ENCODE data around the gene UTP15.

The UTP15 gene

GRCh38 chr5:73603998-73604397, 38.5 kb downstream of the UTP15 start:
- Histone ChIP-seq H3K27me3 (no peaks in the 10 kb centered on the region), H3K36me3 (no peaks in the 10 kb centered on the region), H3K27ac (no peak overlapping the region), H3K9me3 (no peaks in the 10 kb centered on the region), H3K4me3 (no peak overlapping the region), H3K4me1 (no peaks in the 10 kb centered on the region)
- TF ChIP-seq, protein P1, sequence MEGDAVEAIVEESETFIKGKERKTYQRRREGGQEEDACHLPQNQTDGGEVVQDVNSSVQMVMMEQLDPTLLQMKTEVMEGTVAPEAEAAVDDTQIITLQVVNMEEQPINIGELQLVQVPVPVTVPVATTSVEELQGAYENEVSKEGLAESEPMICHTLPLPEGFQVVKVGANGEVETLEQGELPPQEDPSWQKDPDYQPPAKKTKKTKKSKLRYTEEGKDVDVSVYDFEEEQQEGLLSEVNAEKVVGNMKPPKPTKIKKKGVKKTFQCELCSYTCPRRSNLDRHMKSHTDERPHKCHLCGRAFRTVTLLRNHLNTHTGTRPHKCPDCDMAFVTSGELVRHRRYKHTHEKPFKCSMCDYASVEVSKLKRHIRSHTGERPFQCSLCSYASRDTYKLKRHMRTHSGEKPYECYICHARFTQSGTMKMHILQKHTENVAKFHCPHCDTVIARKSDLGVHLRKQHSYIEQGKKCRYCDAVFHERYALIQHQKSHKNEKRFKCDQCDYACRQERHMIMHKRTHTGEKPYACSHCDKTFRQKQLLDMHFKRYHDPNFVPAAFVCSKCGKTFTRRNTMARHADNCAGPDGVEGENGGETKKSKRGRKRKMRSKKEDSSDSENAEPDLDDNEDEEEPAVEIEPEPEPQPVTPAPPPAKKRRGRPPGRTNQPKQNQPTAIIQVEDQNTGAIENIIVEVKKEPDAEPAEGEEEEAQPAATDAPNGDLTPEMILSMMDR (IDR thresholded peaks at IDR 0.05), result no peak
- intact Hi-C loops (cut with DNase I; ENCODE audit: low total_unique reads), result no loop called here
- no peak for DNase-seq

GRCh38 chr5:73605223-73606087, 39.9 kb downstream of the UTP15 start:
- H3K27ac ChIP-seq, result no peak overlapping the region
- DNase-seq, result no peak

GRCh38 chr5:73606206-73606753, 40.7 kb downstream of the UTP15 start:
- DNase-seq, result no peak

More at GRCh38 chr5:73605223-73606087, 39.9 kb downstream of the UTP15 start:
- no peaks in the 10 kb centered on the region for H3K27me3 ChIP-seq
- H3K9me3 ChIP-seq, result no peaks in the 10 kb centered on the region
- no peak overlapping the region for H3K4me3 ChIP-seq
- H3K4me1 ChIP-seq, result no peaks in the 10 kb centered on the region
- H3K36me3 ChIP-seq, result no peaks in the 10 kb centered on the region
- intact Hi-C loops (cut with DNase I; ENCODE audit: low total_unique reads), result no loop called here
- TF ChIP-seq, protein P1 (IDR thresholded peaks at IDR 0.05), result no peak

GRCh38 chr5:73607228-73607627, 41.7 kb downstream of the UTP15 start:
- Histone ChIP-seq H3K4me3 (no peak overlapping the region), H3K4me1 (no peaks in the 10 kb centered on the region), H3K27ac (no peak overlapping the region), H3K27me3 (peaks cover 0 to 7% of the 10 kb centered on the region in 2 donors), H3K9me3 (no peaks in the 10 kb centered on the region), H3K36me3 (no peaks in the 10 kb centered on the region)
- TF ChIP-seq, protein P1 (IDR thresholded peaks at IDR 0.05), result no peak
- no peak for DNase-seq
- intact Hi-C loops (cut with DNase I; ENCODE audit: low total_unique reads), result no loop called here

More at GRCh38 chr5:73606206-73606753, 40.7 kb downstream of the UTP15 start:
- Histone ChIP-seq H3K27ac (no peak overlapping the region), H3K36me3 (no peaks in the 10 kb centered on the region), H3K27me3 (peaks cover 0 to 5% of the 10 kb centered on the region in 2 donors), H3K4me1 (no peaks in the 10 kb centered on the region), H3K9me3 (no peaks in the 10 kb centered on the region), H3K4me3 (no peak overlapping the region)
- TF ChIP-seq, protein P1 (IDR thresholded peaks at IDR 0.05), result no peak
- intact Hi-C loops (cut with DNase I; ENCODE audit: low total_unique reads), result no loop called here

GRCh38 chr5:73612799-73613198, 47.3 kb downstream of the UTP15 start:
- Histone ChIP-seq H3K9me3 (no peaks in the 10 kb centered on the region), H3K27ac (no peak overlapping the region), H3K36me3 (no peaks in the 10 kb centered on the region), H3K27me3 (peaks cover 0 to 7% of the 10 kb centered on the region in 2 donors), H3K4me3 (no peak overlapping the region), H3K4me1 (no peaks in the 10 kb centered on the region)
- intact Hi-C loops (cut with DNase I; ENCODE audit: low total_unique reads), result no loop called here
- TF ChIP-seq, protein P1 (IDR thresholded peaks at IDR 0.05), result no peak
- DNase-seq, result no peak

Measured in tibial artery (tissue), 4 donors.